Measurements from ENCODE around the gene COQ2. TPM values are rescaled to one million over a fixed set of nuclear protein-coding genes. Genes with fewer than 3 reads are reported as not detected.
A peak's percentile ranks its signal among the peaks of the same experiment; 100 is the strongest.

COQ2 gene
- total and polyA plus RNA-seq, 5 donors from 2014 or later = 3.9 to 8.8 (median 7.9) TPM

DNA sequence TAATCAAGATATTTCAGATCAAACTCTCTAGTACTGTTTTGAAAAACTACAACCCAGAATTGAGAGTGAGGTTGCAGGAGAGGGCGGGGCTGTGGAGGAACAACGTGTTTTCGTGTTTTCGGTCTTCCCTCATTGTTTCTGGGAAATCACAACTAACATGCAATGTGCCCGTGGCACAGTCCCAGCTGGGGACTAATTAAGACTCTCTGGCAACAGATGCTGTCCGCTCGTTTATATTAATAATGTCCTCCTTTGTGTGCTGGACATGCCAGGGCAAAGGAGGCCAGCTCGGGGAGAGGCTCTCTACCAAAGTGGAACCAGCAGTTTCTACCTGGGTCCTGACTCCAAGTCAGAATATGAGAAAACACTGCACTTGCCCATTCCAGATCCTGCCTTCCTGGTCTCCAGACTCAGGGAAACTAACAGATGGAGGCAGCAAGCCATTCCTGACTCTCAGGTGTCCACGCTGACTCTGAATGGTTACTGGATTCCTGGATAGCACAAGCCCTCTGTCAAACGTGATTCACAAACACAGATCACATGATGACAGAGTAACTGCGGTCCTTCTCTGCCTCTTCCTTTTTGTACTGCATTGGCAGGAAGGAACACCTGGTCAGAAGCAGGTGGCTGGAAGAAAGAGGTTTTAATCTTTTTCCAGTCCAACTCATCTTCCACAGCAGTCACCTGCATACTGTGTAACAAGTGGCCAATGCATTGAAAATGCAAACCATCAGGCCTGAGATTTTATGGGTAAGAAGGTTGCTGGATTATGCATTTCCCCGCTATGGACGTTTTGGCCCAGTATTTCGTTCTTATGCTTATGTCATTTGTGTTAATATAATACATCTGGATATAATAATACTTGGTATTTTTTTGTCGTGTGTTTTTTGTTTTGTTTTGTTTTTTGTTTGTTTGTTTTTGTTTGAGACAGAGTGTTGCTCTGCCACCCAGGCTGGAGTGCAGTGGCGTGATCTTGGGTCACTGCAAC, 65.0 kb downstream of the COQ2 start:
- Histone ChIP-seq H3K4me1 (ENCODE audit: control insufficient read depth, insufficient read depth, low read length, poor library complexity, severe bottlenecking) (peaks cover 51% of the 10 kb centered on the region), H3K27me3 (ENCODE audit: control insufficient read depth, insufficient read depth, low read length) (peaks cover 8% of the 10 kb centered on the region), H3K36me3 (ENCODE audit: control insufficient read depth, insufficient read depth, low read length) (no peaks in the 10 kb centered on the region), H3K9me3 (ENCODE audit: control insufficient read depth in 2 of 2, low read length in 2 of 2) (no peaks in the 10 kb centered on the region), H3K4me3 (ENCODE audit: low read depth, low read length) (peak overlapping the region; percentile 60), H3K27ac (ENCODE audit: insufficient read depth, low read length, poor library complexity, severe bottlenecking) (peak overlapping the region; percentile 82)
- ATAC-seq (ENCODE audit: low read depth in 2 of 2) (peak; percentile 37 to 51), DNase-seq (peak in 2 of 3 donors; percentile 41 to 71)
- Mint-ChIP-seq H3K4me1 (peaks cover 30 to 73% (median 53%) of the 10 kb centered on the region in 4 donors), H3K4me3 (peak overlapping the region; percentile 50 to 76 (median 62)), H3K27ac (peak overlapping the region; percentile 86 to 97 (median 95)), H3K9me3 (no peaks in the 10 kb centered on the region), H3K36me3 (no peaks in the 10 kb centered on the region), H3K27me3 (peaks cover 20% of the 10 kb centered on the region)

DNA sequence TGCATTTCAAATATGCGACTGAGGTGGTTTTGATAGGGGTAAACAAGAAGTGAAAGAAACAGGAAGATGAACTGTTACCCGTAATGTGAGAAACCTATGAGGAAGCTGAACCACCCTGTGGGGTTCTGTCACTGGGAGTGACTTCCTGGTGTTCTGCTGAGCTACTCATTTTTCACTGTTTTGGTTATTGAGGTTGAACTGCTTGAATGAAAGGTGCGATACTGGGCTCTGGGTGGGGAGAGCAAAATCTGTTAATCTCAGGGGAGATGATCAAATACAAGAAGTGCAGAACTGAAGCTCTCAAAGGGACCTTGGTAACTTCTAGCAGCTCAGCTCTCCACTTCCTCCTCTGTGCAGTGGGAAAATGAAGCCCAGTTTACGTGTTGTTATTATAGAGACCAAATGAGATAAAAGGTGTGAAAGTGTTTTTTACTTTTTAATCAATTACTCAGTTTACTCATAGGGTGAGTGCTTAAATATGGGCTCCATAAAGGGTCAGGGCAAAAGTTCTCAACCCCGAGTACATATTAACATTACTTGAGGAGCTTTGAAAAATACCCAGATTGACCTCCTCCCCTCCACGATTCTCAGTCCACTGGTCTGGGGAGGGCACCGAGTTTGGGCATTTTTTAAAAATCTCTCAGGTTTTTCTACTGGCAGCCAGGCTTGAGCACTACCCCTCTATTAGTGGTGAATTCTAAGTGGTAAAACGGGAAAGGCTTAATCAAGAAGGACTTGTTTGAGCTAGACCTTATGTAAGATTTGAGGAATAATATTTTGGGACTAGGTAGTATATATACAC, 66.7 kb downstream of the COQ2 start:
- H3K27me3 Mint-ChIP-seq = peaks cover 5% of the 10 kb centered on the region
- peaks cover 0 to 3% (median 0%) of the 10 kb centered on the region in 7 donors for H3K9me3 Mint-ChIP-seq
- peak; percentile 27 to 94 (median 85) for DNase-seq
- peak overlapping the region; percentile 21 to 76 (median 60) for H3K4me3 Mint-ChIP-seq
- H3K36me3 Mint-ChIP-seq = no peaks in the 10 kb centered on the region
- ATAC-seq (ENCODE audit: low read depth in 2 of 2) = peak; percentile 91 to 96
- peak overlapping the region; percentile 86 to 97 (median 95) for H3K27ac Mint-ChIP-seq
- Histone ChIP-seq H3K4me3 (ENCODE audit: low read depth, low read length) (peak overlapping the region; percentile 74), H3K27me3 (ENCODE audit: control insufficient read depth, insufficient read depth, low read length) (peaks cover 5% of the 10 kb centered on the region), H3K27ac (ENCODE audit: insufficient read depth, low read length, poor library complexity, severe bottlenecking) (peak overlapping the region; percentile 82), H3K4me1 (ENCODE audit: control insufficient read depth, insufficient read depth, low read length, poor library complexity, severe bottlenecking) (peaks cover 57% of the 10 kb centered on the region), H3K36me3 (ENCODE audit: control insufficient read depth, insufficient read depth, low read length) (no peaks in the 10 kb centered on the region), H3K9me3 (ENCODE audit: control insufficient read depth in 2 of 2, low read length in 2 of 2) (no peaks in the 10 kb centered on the region)
- H3K4me1 Mint-ChIP-seq = peaks cover 30 to 79% (median 61%) of the 10 kb centered on the region in 4 donors

DNA sequence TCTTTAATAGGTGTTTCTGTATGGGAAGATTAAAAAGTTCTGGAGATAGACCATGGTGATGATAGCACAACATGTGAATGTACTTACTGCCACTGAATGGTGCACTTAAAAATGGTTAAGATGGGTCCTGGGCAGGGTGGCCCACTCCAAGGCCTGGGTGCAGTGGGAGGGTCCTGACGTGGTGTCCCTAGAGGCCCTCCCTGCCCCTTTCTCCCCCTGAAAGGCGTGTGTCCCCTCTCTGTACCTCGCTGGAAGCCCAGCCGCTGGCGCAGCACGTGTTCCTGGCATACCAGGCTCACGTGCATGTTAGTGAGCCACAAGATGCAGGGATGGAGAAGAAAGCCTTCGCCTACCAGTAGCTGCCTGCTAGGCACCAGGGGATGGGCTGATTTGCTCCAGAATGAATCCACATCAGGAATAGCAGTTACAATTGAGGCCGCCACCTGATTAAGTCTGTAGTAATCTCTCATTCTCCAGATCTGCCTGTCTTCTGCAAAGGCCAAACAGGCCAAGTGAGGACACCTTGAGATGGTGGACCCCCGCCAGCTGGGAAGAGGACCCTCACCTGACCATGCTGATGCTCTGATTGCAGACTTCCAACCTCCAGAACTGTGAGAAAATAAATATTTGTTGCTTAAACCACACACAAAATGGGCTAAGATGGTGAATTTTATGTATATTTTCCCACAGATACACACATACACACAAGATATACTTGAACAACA, 67.5 kb downstream of the COQ2 start:
- peak overlapping the region; percentile 74 for H3K4me3 ChIP-seq (ENCODE audit: low read depth, low read length)
- Mint-ChIP-seq H3K27me3 (peaks cover 2% of the 10 kb centered on the region), H3K27ac (peak overlapping the region; percentile 86 to 97 (median 95)), H3K36me3 (no peaks in the 10 kb centered on the region), H3K4me1 (peaks cover 35 to 87% (median 65%) of the 10 kb centered on the region in 4 donors), H3K4me3 (peak overlapping the region; percentile 21 to 76 (median 60)), H3K9me3 (peaks cover 0 to 3% (median 0%) of the 10 kb centered on the region in 7 donors)
- H3K9me3 ChIP-seq (ENCODE audit: control insufficient read depth in 2 of 2, low read length in 2 of 2) = no peaks in the 10 kb centered on the region
- DNase-seq (no peak), ATAC-seq (ENCODE audit: low read depth in 2 of 2) (no peak)
- peaks cover 65% of the 10 kb centered on the region for H3K4me1 ChIP-seq (ENCODE audit: control insufficient read depth, insufficient read depth, low read length, poor library complexity, severe bottlenecking)
- peak overlapping the region; percentile 82 for H3K27ac ChIP-seq (ENCODE audit: insufficient read depth, low read length, poor library complexity, severe bottlenecking)
- no peaks in the 10 kb centered on the region for H3K36me3 ChIP-seq (ENCODE audit: control insufficient read depth, insufficient read depth, low read length)
- peaks cover 2% of the 10 kb centered on the region for H3K27me3 ChIP-seq (ENCODE audit: control insufficient read depth, insufficient read depth, low read length)

DNA sequence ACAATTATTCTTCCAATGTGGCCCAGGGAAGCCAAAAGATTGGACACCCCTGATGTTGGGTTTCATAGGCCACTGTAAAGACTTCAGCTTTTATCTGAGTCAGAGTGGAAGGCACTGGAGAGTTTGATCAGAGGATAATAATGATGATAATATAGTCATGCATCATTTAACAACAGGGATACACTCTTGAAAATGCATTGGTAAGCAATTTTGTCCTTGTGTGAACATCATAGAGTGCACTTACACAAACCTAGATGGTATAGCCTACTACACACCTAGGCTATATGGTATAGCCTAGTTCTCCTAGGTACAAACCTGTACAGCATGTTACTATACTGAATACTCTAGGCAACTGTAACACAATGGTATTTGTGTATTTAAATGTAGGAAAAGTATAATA, 70.5 kb downstream of the COQ2 start:
- H3K9me3 ChIP-seq (ENCODE audit: control insufficient read depth in 2 of 2, low read length in 2 of 2) = no peaks in the 10 kb centered on the region
- peaks cover 32 to 93% (median 61%) of the 10 kb centered on the region in 4 donors for H3K4me1 Mint-ChIP-seq
- H3K27me3 Mint-ChIP-seq = peaks cover 5% of the 10 kb centered on the region
- peaks cover 68% of the 10 kb centered on the region for H3K4me1 ChIP-seq (ENCODE audit: control insufficient read depth, insufficient read depth, low read length, poor library complexity, severe bottlenecking)
- H3K27ac Mint-ChIP-seq = peak overlapping the region in 2 of 3 donors; percentile 87 to 95
- peaks cover 2% of the 10 kb centered on the region for H3K27me3 ChIP-seq (ENCODE audit: control insufficient read depth, insufficient read depth, low read length)
- DNase-seq (no peak), ATAC-seq (ENCODE audit: low read depth in 2 of 2) (no peak)
- H3K4me3 Mint-ChIP-seq = no peak overlapping the region
- H3K36me3 Mint-ChIP-seq = peaks cover 3% of the 10 kb centered on the region
- H3K27ac ChIP-seq (ENCODE audit: insufficient read depth, low read length, poor library complexity, severe bottlenecking) = no peak overlapping the region
- no peaks in the 10 kb centered on the region for H3K36me3 ChIP-seq (ENCODE audit: control insufficient read depth, insufficient read depth, low read length)
- H3K4me3 ChIP-seq (ENCODE audit: low read depth, low read length) = no peak overlapping the region
- H3K9me3 Mint-ChIP-seq = peaks cover 0 to 3% (median 0%) of the 10 kb centered on the region in 7 donors

Other genes with a start within 250 kb of the COQ2 start
- gene COPS4, start 249.6 kb downstream of the COQ2 start, total RNA-seq = 25.3 TPM
- 10 to 100 TPM; 59.1 to 76.8 (median 63.6) TPM for gene COPS4, start 249.6 kb downstream of the COQ2 start, polyA plus RNA-seq
- 70.0 TPM for gene PLAC8, start 170.1 kb downstream of the COQ2 start, total RNA-seq
- 100 to 1,000 TPM; 128 to 236 (median 189) TPM for gene PLAC8, start 170.1 kb downstream of the COQ2 start, polyA plus RNA-seq
- gene HPSE, start 50.0 kb upstream of the COQ2 start, total RNA-seq = 9.1 TPM
- gene HPSE, start 50.0 kb upstream of the COQ2 start, polyA plus RNA-seq = 10 to 100 TPM in 2 of 4 donors, 1 to 10 TPM in 2; 8.3 to 14.0 (median 10.3) TPM
- 35.8 TPM for gene HELQ, start 171.0 kb upstream of the COQ2 start, total RNA-seq
- gene HELQ, start 171.0 kb upstream of the COQ2 start, polyA plus RNA-seq = 10 to 100 TPM; 23.8 to 37.8 (median 25.8) TPM
- 22.9 TPM for gene MRPS18C, start 171.3 kb upstream of the COQ2 start, total RNA-seq
- gene MRPS18C, start 171.3 kb upstream of the COQ2 start, polyA plus RNA-seq = 10 to 100 TPM; 66.8 to 99.3 (median 84.0) TPM
- 16.3 TPM for gene ABRAXAS1, start 200.3 kb upstream of the COQ2 start, total RNA-seq
- 10 to 100 TPM; 10.0 to 18.7 (median 12.5) TPM for gene ABRAXAS1, start 200.3 kb upstream of the COQ2 start, polyA plus RNA-seq